Heart right ventricle (tissue), 16 donors: ENCODE measurements around the gene TMEM234. TPM values are rescaled to one million over a fixed set of nuclear protein-coding genes. Genes with fewer than 3 reads are reported as not detected.

Source experiments
- ATAC-seq, 8 donors: fragments of 200-7000 bp; cut with Tn5 transposase; one replicate each; pipeline ENCODE4 v1.9.1; 2020; ENCODE audit warnings: mild to moderate bottlenecking in 8 of 8, moderate library complexity in 8 of 8, moderate number of reproducible peaks in 1 of 8
- DNase-seq, 2 donors: peaks; one replicate each; pipeline ENCODE4 v3.0.0-alpha.2; 2020
- H3K27ac ChIP-seq, 10 donors: fragments of 200-600 bp; sonication (generic) in 2 of 10; one replicate each; pipeline versions ENCODE4 v1.5.0 to v1.8.0; 2020 to 2022; ENCODE audit warnings: mild to moderate bottlenecking in 3 of 10
- H3K27me3 ChIP-seq, 7 donors: fragments of 200-600 bp; one replicate each; pipeline ENCODE4 v1.8.0; 2021 to 2022; ENCODE audit warnings: mild to moderate bottlenecking in 2 of 7
- H3K36me3 ChIP-seq, 9 donors: fragments of 200-600 bp; sonication (generic) in 1 of 9; one replicate each; pipeline versions ENCODE4 v1.5.0 to v1.8.0; 2020 to 2022; ENCODE audit warnings: mild to moderate bottlenecking in 2 of 9
- H3K4me1 ChIP-seq, 9 donors: fragments of 200-600 bp; sonication (generic) in 1 of 9; one replicate each; pipeline versions ENCODE4 v1.5.0 to v1.8.0; 2020 to 2022; ENCODE audit warnings: mild to moderate bottlenecking in 4 of 9
- H3K4me3 ChIP-seq, 10 donors: fragments of 200-600 bp; sonication (generic) in 2 of 10; one replicate each; pipeline versions ENCODE4 v1.5.0 to v1.8.0; 2020 to 2022; ENCODE audit warnings: mild to moderate bottlenecking in 7 of 10, moderate library complexity in 2 of 10
- H3K9me3 ChIP-seq, 11 donors: fragments of 200-600 bp in 10 of 11; sonication (generic) in 2 of 11; one replicate each; pipeline versions ENCODE4 v1.5.0 to v1.8.0; 2013 to 2022; ENCODE audit warnings: mild to moderate bottlenecking in 2 of 11, control low read depth in 1 of 11, moderate library complexity in 1 of 11
- CTCF ChIP-seq, 9 donors: fragments of 200-600 bp; sonication (generic) in 2 of 9; IDR thresholded peaks; one replicate each; pipeline versions ENCODE4 v1.5.0 to v1.8.0; 2021 to 2022; ENCODE audit warnings: antibody characterized with exemption in 9 of 9, mild to moderate bottlenecking in 5 of 9, moderate library complexity in 1 of 9
- WGBS, 2 donors: extraction: QIAGEN DNeasy Blood & Tissue Kit; methylation state at CpG; one replicate each; pipeline ENCODE4 v1.1.7; 2013; ENCODE audit warnings: inconsistent platforms in 1 of 2; 5-methylcytosine and 5-hydroxymethylcytosine counted together
- intact Hi-C, 10 donors: fragments of 100-400 bp; cut with DNase I; formaldehyde crosslinking; loops; one replicate each; pipeline versions ENCODE4 v1.11.1 to v1.14.2; 2022
- polyA plus RNA-seq, 2 donors: library from polyadenylated mRNA; stranded (reverse); fragments of 200-250 nt; gene quantifications; one replicate each; pipeline ENCODE4 v1.2.3, GENCODE V29; 2013
- total RNA-seq, 10 donors: library from RNA; stranded (reverse); fragmentation: NEBNext Ultra II Directional in 3 of 10; extraction: Animal tissue kit (Norgen Biotek cat#: 25700) in 3 of 10; gene quantifications; one replicate each; pipeline versions ENCODE4 v1.2.1 to v1.2.4, GENCODE V29; 2021 to 2023
- donor health status: Arrhythmogenic right ventricular cardiomyopathy.
- donor health status: ischemic (EF 13 %, LVEDD 7.1; RV severe dilation, severe dysfunction).
- donor health status: healthy with polysubstance abuse.
- donor health status: DM: no; HTN: yes; CAD: no.
- donor health status: DM: no; HTN: no; CAD: no.
- donor health status: ischemic (EF 25% LVEDD 6.9; RV normal size, moderate dysfunction).
- donor health status: ischemic (EF 25% LVEDD 5.7; RV mildly dilated, moderate dysfunction).
- donor health status: healthy.
- donor health status: DM: yes; HTN: yes; CAD: no.
- donor health status: Ischemic cardiomyopathy.
- donor health status: ischemic (EF 35%, LVEDD 5.7; RV mildly dilated, moderate dysfunction).
- donor health status: nonischemic (EF 11% LVEDD 7.7; RV severe dilation, severe dysfunction).
- donor health status: DM: yes; HTN: yes; CAD: no.
- donor health status: PGD.
- donor health status: ischemic (EF 29% LVEDD 5.4; RV normal size, mild dysfunction).
- donor health status: nonischemic (EF 23%, LVEDD 6.1; RV moderate dilation, normal function).

TMEM234 gene
- total and polyA plus RNA-seq, 12 donors = 8.1 to 19.6 (median 11.3) TPM

- Histone ChIP-seq H3K27me3 (no peaks in the 10 kb centered on the region), H3K4me3 (peak within 1 kb of the TSS; percentile 47 to 75 (median 62)), H3K9me3 (no peaks in the 10 kb centered on the region), H3K27ac (peak within 1 kb of the TSS; percentile 47 to 93 (median 86)), H3K4me1 (peaks cover 12 to 60% (median 46%) of the 10 kb centered on the region in 9 donors), H3K36me3 (peaks cover 0 to 38% (median 16%) of the 10 kb centered on the region in 9 donors)
- DNase-seq (peak; percentile 71 to 79), ATAC-seq (peak; percentile 39 to 68 (median 58))
- TF ChIP-seq CTCF (IDR thresholded peaks at IDR 0.05) = no peak
- WGBS, 2 donors = 0 to 1% methylated on average over 34 of the region's 34 CpGs
- intact Hi-C loops = no loop called here
These were observed 21.7 kb downstream of the TMEM234 start, which contains the start of gene CCDC28B for GRCh38 chr1:32200226-32201010. Gene CCDC28B, plus strand, starts transcription at chr1:32200595. Its CDS starts 1,341 bp downstream, at chr1:32201936.

GRCh38 chr1:32199717-32200072 is 22.5 kb downstream of the TMEM234 start:
- DNase-seq (peak; percentile 73 to 77), ATAC-seq (peak; percentile 34 to 76 (median 61))
- intact Hi-C loops = no loop called here
- Histone ChIP-seq H3K27ac (peak overlapping the region; percentile 47 to 93 (median 86)), H3K4me3 (peak overlapping the region in 9 of 10 donors; percentile 47 to 75 (median 62)), H3K4me1 (peaks cover 12 to 54% (median 38%) of the 10 kb centered on the region in 9 donors), H3K27me3 (no peaks in the 10 kb centered on the region), H3K36me3 (peaks cover 0 to 46% (median 23%) of the 10 kb centered on the region in 9 donors), H3K9me3 (no peaks in the 10 kb centered on the region)
- TF ChIP-seq CTCF (IDR thresholded peaks at IDR 0.05) = no peak
- 20 to 33% methylated on average over 6 of the region's 6 CpGs for WGBS, 2 donors

- H3K4me1 ChIP-seq = peaks cover 12 to 54% (median 38%) of the 10 kb centered on the region in 9 donors
- WGBS, 2 donors = 43 to 55% methylated on average over 4 of the region's 4 CpGs
- intact Hi-C loops = no loop called here
These were observed 23.0 kb downstream of the TMEM234 start for GRCh38 chr1:32199043-32199716.

More at GRCh38 chr1:32199043-32199716, 23.0 kb downstream of the TMEM234 start:
- Histone ChIP-seq H3K9me3 (no peaks in the 10 kb centered on the region), H3K36me3 (peaks cover 0 to 51% (median 29%) of the 10 kb centered on the region in 9 donors), H3K4me3 (peak overlapping the region in 4 of 10 donors; percentile 61 to 75 (median 66)), H3K27ac (peak overlapping the region in 8 of 10 donors; percentile 81 to 93 (median 86)), H3K27me3 (no peaks in the 10 kb centered on the region)
- no peak for DNase-seq
- ATAC-seq = no peak
- TF ChIP-seq CTCF (IDR thresholded peaks at IDR 0.05) = no peak
